GM23248 (cell line): Measurements from ENCODE around the gene CYP11A1. TPM values are rescaled to one million over a fixed set of nuclear protein-coding genes. Genes with fewer than 3 reads are reported as not detected.

Experiments used
- DNase-seq: peaks from one replicate; pipeline ENCODE4 v3.0.0-alpha.2; 2015
- H2AFZ ChIP-seq: fragments of 200-600 bp; sonication (generic); 2 replicates; pipeline ENCODE4 v1.6.1; 2016; ENCODE audit warnings: antibody characterized with exemption
- H3F3A ChIP-seq: fragments of 200-600 bp; sonication (generic); 2 replicates; pipeline ENCODE4 v1.6.1; 2016; ENCODE audit warnings: mild to moderate bottlenecking, antibody characterized with exemption, mixed run types; ENCODE audit not compliant: insufficient read depth
- H3K27ac ChIP-seq: fragments of 200-600 bp; sonication (generic); 2 replicates; pipeline ENCODE4 v1.5.1; 2016; ENCODE audit warnings: mild to moderate bottlenecking
- H3K27me3 ChIP-seq: fragments of 200-600 bp; sonication (generic); replicated peaks from 2 replicates; pipeline ENCODE4 v1.6.1; 2016; ENCODE audit warnings: mild to moderate bottlenecking; ENCODE audit not compliant: insufficient read depth
- H3K36me3 ChIP-seq: fragments of 200-600 bp; sonication (generic); 2 replicates; pipeline ENCODE4 v1.6.1; 2016; ENCODE audit warnings: low read depth, mild to moderate bottlenecking
- H3K4me1 ChIP-seq: fragments of 200-600 bp; sonication (generic); 2 replicates; pipeline ENCODE4 v1.6.1; 2016; ENCODE audit warnings: mild to moderate bottlenecking; ENCODE audit not compliant: insufficient read depth
- H3K4me2 ChIP-seq: fragments of 200-600 bp; sonication (generic); one replicate; pipeline ENCODE4 v1.6.1; 2016; ENCODE audit warnings: mild to moderate bottlenecking; ENCODE audit not compliant: unreplicated experiment
- H3K4me3 ChIP-seq: fragments of 200-600 bp; sonication (generic); 2 replicates; pipeline ENCODE4 v1.5.1; 2016; ENCODE audit warnings: mild to moderate bottlenecking
- H3K79me2 ChIP-seq: fragments of 200-600 bp; sonication (generic); 2 replicates; pipeline ENCODE4 v1.6.1; 2016; ENCODE audit warnings: mild to moderate bottlenecking; ENCODE audit not compliant: insufficient read depth
- H3K9ac ChIP-seq: fragments of 200-600 bp; sonication (generic); 2 replicates; pipeline ENCODE4 v1.6.1; 2016; ENCODE audit warnings: mild to moderate bottlenecking
- H3K9me2 ChIP-seq: fragments of 200-600 bp; sonication (generic); 2 replicates; pipeline ENCODE4 v1.6.1; 2016; ENCODE audit warnings: mixed run types, mild to moderate bottlenecking, moderate library complexity; ENCODE audit not compliant: insufficient read depth
- H3K9me3 ChIP-seq: fragments of 200-600 bp; sonication (generic); one replicate; pipeline ENCODE4 v1.6.1; 2017; ENCODE audit warnings: low read depth
- H4K20me1 ChIP-seq: fragments of 200-600 bp; sonication (generic); 2 replicates; pipeline ENCODE4 v1.6.0; 2016; ENCODE audit not compliant: insufficient read depth
- EZH2 ChIP-seq: fragments of 200-600 bp; sonication (generic); IDR thresholded peaks from 2 replicates; pipeline ENCODE4 v1.6.1; 2018; ENCODE audit warnings: antibody characterized with exemption, mild to moderate bottlenecking; ENCODE audit not compliant: insufficient read depth, poor library complexity, severe bottlenecking
- EZH2phosphoT487 ChIP-seq: fragments of 200-600 bp; sonication (generic); IDR thresholded peaks from 2 replicates; pipeline ENCODE4 v1.6.1; 2018; ENCODE audit warnings: antibody characterized with exemption, moderate library complexity, mild to moderate bottlenecking, low read depth; ENCODE audit not compliant: insufficient read depth
- WGBS, 2 experiments: methylation state at CpG; one replicate each; pipeline ENCODE4 v1.1.6; 2015 to 2017; ENCODE audit warnings: low lambda C conversion rate in 2 of 2, low coverage in 1 of 2; ENCODE audit errors: missing lambda C conversion rate in 2 of 2; 5-methylcytosine and 5-hydroxymethylcytosine counted together
- in situ Hi-C: fragments of 300-500 bp; cut with MboI; formaldehyde crosslinking; loops from 2 replicates; pipeline ENCODE4 v1.15.0; 2020
- polyA plus RNA-seq: library from polyadenylated mRNA; unstranded; fragments of >200 nt; fragmentation: Nextera tagmentation; extraction: Ambion mirVana; gene quantifications from 2 replicates; pipeline ENCODE4 v1.2.1, GENCODE V29; 2016
- total RNA-seq: library from RNA; depleted of rRNA; stranded (reverse); fragments of >200 nt; shearing (Covaris generic); gene quantifications from 2 replicates; pipeline ENCODE4 v1.2.3, GENCODE V29; 2014

CYP11A1 gene
- total and polyA plus RNA-seq, 2 experiments from 2014 or later: 0.32 to 1.2 TPM

- Histone ChIP-seq H3K27ac (no peak overlapping the region), H3K4me1 (no peaks in the 10 kb centered on the region), H3K4me2 (no peak overlapping the region), H3K4me3 (no peak overlapping the region), H4K20me1 (no peaks in the 10 kb centered on the region), H2AFZ (no peak overlapping the region), H3K9me3 (no peaks in the 10 kb centered on the region), H3K36me3 (no peaks in the 10 kb centered on the region), H3K79me2 (no peaks in the 10 kb centered on the region), H3K9ac (no peak overlapping the region), H3K27me3 (peaks cover 7% of the 10 kb centered on the region; the same call in 1 of the 2 replicates), H3F3A (no peaks in the 10 kb centered on the region), H3K9me2 (no peaks in the 10 kb centered on the region)
- no peak for TF ChIP-seq EZH2
- TF ChIP-seq EZH2phosphoT487: no peak
- WGBS, 2 experiments: 51 to 52% methylated on average over 3 of the region's 3 CpGs
- in situ Hi-C loops: no loop called here
- no peak for DNase-seq
Measured at GRCh38 chr15:74352393-74352910, 15.0 kb downstream of the CYP11A1 start.

GRCh38 chr15:74351670-74352069 lies 15.8 kb downstream of the CYP11A1 start:
- H4K20me1 ChIP-seq: no peaks in the 10 kb centered on the region
- no peak overlapping the region for H3K4me3 ChIP-seq
- no peak for DNase-seq
- TF ChIP-seq EZH2: no peak
- TF ChIP-seq EZH2phosphoT487: no peak
- no peak overlapping the region for H3K27ac ChIP-seq
- WGBS, 2 experiments: 16 to 23% methylated on average over 3 of the region's 3 CpGs
- in situ Hi-C loops: no loop called here
- H3K36me3 ChIP-seq: no peaks in the 10 kb centered on the region
- H3K4me2 ChIP-seq: no peak overlapping the region
- H2AFZ ChIP-seq: no peak overlapping the region
- H3K79me2 ChIP-seq: no peaks in the 10 kb centered on the region
- H3K9ac ChIP-seq: no peak overlapping the region
- no peaks in the 10 kb centered on the region for H3K9me3 ChIP-seq
- no peaks in the 10 kb centered on the region for H3K9me2 ChIP-seq
- H3K27me3 ChIP-seq: peaks cover 7% of the 10 kb centered on the region; the same call in 1 of the 2 replicates
- no peaks in the 10 kb centered on the region for H3K4me1 ChIP-seq
- H3F3A ChIP-seq: no peaks in the 10 kb centered on the region

- H3K4me1 ChIP-seq: no peaks in the 10 kb centered on the region
- 61 to 64% methylated on average over 14 of the region's 14 CpGs for WGBS, 2 experiments
- H3K36me3 ChIP-seq: no peaks in the 10 kb centered on the region
- H3K27me3 ChIP-seq: peaks cover 7% of the 10 kb centered on the region; the same call in 1 of the 2 replicates
- TF ChIP-seq EZH2phosphoT487 (no peak), EZH2 (no peak)
- H3F3A ChIP-seq: no peaks in the 10 kb centered on the region
- no peak overlapping the region for H3K4me3 ChIP-seq
- no peak overlapping the region for H2AFZ ChIP-seq
- no peak for DNase-seq
- no peak overlapping the region for H3K4me2 ChIP-seq
- no peaks in the 10 kb centered on the region for H3K79me2 ChIP-seq
- H3K9ac ChIP-seq: no peak overlapping the region
- in situ Hi-C loops: no loop called here
- no peaks in the 10 kb centered on the region for H4K20me1 ChIP-seq
- H3K9me3 ChIP-seq: no peaks in the 10 kb centered on the region
- H3K9me2 ChIP-seq: no peaks in the 10 kb centered on the region
- no peak overlapping the region for H3K27ac ChIP-seq
Measured at GRCh38 chr15:74350295-74351275, 16.9 kb downstream of the CYP11A1 start.

DNA sequence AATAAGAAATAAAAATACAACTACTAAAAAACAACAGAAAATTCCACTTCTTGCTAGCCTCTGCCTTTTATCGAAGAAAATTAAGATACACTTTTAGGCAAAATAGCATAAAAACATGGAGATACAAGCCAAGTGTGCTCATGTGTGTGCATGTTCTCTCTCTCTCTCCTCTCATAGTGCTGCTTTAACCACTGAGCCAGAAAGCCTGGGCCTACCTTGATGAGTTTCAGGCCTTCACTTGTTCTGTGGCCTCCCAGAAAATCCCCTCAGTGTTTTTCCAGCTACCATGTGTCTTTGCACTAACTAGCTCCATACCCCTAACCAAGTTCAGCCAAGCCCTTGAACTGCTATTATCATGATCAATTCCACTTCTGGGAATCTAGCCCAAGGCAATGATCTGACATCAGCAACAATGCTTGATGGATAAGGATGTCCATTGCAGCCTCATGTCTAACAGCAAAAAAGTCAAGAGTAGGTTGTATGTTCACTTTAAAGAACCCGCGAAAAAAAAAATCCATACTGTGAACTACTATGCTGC lies 18.1 kb downstream of the CYP11A1 start:
- no peak overlapping the region for H3K4me3 ChIP-seq
- no peaks in the 10 kb centered on the region for H3K9me3 ChIP-seq
- no peaks in the 10 kb centered on the region for H3K79me2 ChIP-seq
- no peak overlapping the region for H3K9ac ChIP-seq
- TF ChIP-seq EZH2: no peak
- no peak for TF ChIP-seq EZH2phosphoT487
- H3K9me2 ChIP-seq: no peaks in the 10 kb centered on the region
- DNase-seq: no peak
- in situ Hi-C loops: no loop called here
- H3K36me3 ChIP-seq: no peaks in the 10 kb centered on the region
- H4K20me1 ChIP-seq: no peaks in the 10 kb centered on the region
- no peaks in the 10 kb centered on the region for H3K4me1 ChIP-seq
- H3K4me2 ChIP-seq: no peak overlapping the region
- 84 to 85% methylated on average over 3 of the region's 3 CpGs for WGBS, 2 experiments
- peaks cover 7% of the 10 kb centered on the region; the same call in 1 of the 2 replicates for H3K27me3 ChIP-seq
- H3K27ac ChIP-seq: no peak overlapping the region
- no peaks in the 10 kb centered on the region for H3F3A ChIP-seq
- no peak overlapping the region for H2AFZ ChIP-seq
